NT2/D1 (cell line): ENCODE results near the gene SPSB3.
A peak's percentile ranks its signal among the peaks of the same experiment; 100 is the strongest.

Experiments
- DNase-seq: peaks from one replicate; pipeline ENCODE4 v3.0.0-alpha.2; 2011; ENCODE audit warnings: low read depth, low spot score
- H3K27me3 ChIP-seq: 2 replicates; pipeline ENCODE4 v1.6.0; 2011; ENCODE audit warnings: mild to moderate bottlenecking; ENCODE audit not compliant: insufficient read length, insufficient read depth
- H3K36me3 ChIP-seq: 2 replicates; pipeline ENCODE4 v1.6.1; 2011; ENCODE audit warnings: mild to moderate bottlenecking, low read length, mixed read lengths; ENCODE audit not compliant: insufficient read depth, insufficient read length
- H3K4me1 ChIP-seq: 2 replicates; pipeline ENCODE4 v1.5.1; 2011; ENCODE audit not compliant: insufficient read depth, insufficient read length
- H3K4me3 ChIP-seq: 2 replicates; pipeline ENCODE4 v1.5.1; 2011; ENCODE audit warnings: low read depth; ENCODE audit not compliant: insufficient read length
- H3K9ac ChIP-seq: 2 replicates; pipeline ENCODE4 v1.6.0; 2011; ENCODE audit warnings: low read depth; ENCODE audit not compliant: insufficient read length
- H3K9me3 ChIP-seq: 2 replicates; pipeline ENCODE4 v1.5.1; 2011; ENCODE audit warnings: mild to moderate bottlenecking, low read length; ENCODE audit not compliant: insufficient read depth
- SUZ12 ChIP-seq: IDR thresholded peaks from 2 replicates; pipeline ENCODE4 v1.6.1; 2011; ENCODE audit not compliant: insufficient read length, insufficient read depth; ENCODE audit errors: extremely low read depth
- YY1 ChIP-seq: IDR thresholded peaks from 2 replicates; pipeline ENCODE4 v1.6.1; 2011; ENCODE audit not compliant: insufficient read length, insufficient read depth
- ZNF274 ChIP-seq: IDR thresholded peaks from 2 replicates; pipeline ENCODE4 v1.6.1; 2011; ENCODE audit warnings: mild to moderate bottlenecking, low read depth, low read length

The SPSB3 gene

GRCh38 chr16:1771864-1772361 lies 10.5 kb downstream of the SPSB3 start:
- no peak for TF ChIP-seq YY1
- TF ChIP-seq ZNF274: no peak
- no peak for TF ChIP-seq SUZ12
- H3K4me3 ChIP-seq: peak overlapping the region; percentile 97
- peaks cover 77% of the 10 kb centered on the region for H3K36me3 ChIP-seq

DNA sequence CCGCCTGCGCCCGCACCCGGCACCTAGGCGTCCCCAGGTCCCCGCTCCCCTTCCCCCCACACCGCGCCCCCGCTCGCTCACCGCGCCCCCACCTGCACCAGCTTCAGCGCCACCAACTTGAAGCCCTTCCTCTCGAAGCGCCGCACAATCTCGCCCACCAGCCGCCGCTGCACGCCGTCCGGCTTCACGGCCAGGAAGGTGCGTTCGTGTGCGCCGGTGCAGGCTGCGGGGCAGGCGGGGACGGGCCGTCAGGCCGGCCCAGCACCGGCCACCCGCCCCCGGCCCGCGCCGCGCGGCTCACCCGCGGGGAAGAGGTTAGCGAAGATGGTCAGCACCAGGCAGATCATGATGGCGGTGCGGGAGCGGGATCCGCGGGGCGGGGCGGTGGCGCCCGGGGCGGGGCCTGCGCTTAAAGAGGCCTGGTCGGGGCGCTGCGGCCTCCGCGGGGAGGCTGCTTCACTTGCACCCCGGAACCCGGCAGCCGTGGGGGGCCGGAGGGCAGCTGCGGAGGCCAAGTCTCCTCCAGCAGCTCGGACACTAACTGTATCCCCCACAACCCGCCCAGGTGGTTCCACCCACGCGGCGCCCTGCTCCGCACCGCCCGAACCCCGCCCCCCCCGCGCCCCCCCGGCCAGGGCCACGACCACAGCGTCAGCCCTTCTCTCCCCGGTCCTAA lies 11.0 kb downstream of the SPSB3 start, which contains the start of gene NME3:
Gene NME3 (minus strand): TSS at position 356 of the 676 bp plus-strand sequence. CDS start 9 bp downstream, at position 347.
- Histone ChIP-seq H3K36me3 (peaks cover 77% of the 10 kb centered on the region), H3K9me3 (no peaks in the 10 kb centered on the region), H3K4me3 (peak within 1 kb of the TSS; percentile 97), H3K4me1 (peaks cover 17% of the 10 kb centered on the region), H3K27me3 (no peaks in the 10 kb centered on the region), H3K9ac (peak within 1 kb of the TSS; percentile 99)
- TF ChIP-seq YY1 (no peak), SUZ12 (no peak), ZNF274 (no peak)
- peak; percentile 46 for DNase-seq

More at GRCh38 chr16:1771864-1772361, 10.5 kb downstream of the SPSB3 start:
- Histone ChIP-seq H3K9me3 (no peaks in the 10 kb centered on the region), H3K9ac (peak overlapping the region; percentile 99), H3K4me1 (peaks cover 17% of the 10 kb centered on the region), H3K27me3 (no peaks in the 10 kb centered on the region)
- DNase-seq: no peak

DNA sequence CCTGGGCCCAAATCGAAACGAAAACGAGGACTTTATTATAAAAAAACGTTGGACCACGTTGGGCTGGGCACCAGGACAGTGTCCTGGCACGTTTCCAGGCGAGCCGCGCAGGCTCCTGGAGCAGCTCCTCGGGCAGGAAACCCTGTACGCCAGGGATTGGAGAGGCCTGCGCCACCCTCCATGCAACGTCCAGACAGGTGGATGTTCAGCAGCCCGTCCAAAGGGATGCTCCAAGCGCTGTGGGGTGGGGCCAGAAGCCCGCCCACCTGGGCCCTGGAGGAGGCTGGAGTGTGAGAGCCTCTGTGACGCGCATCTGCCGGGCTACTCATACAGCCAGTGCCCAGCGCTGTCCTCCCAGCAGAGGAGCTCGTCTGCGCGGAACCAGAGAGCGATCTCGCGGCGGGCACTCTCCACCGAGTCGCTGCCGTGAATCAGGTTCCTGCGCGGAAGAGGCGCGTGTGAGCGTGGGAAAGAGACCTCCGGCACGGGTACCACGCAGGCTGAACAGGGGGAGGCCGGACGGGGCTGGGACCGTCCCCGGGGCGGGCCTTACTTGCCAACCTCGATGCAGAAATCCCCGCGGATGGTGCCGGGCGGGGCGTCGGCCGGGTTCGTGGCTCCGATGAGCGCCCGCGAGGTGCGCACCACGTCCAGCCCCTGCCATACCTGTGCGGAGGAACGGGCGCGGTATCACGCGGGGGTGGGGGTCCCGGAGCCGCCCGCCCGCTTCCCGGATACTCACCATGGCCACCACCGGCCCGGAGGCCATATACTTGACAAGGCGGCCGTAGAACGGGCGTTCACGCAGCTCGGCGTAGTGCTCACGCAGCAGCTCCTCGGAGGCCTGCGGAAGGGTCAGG lies 11.8 kb downstream of the SPSB3 start:
- Histone ChIP-seq H3K36me3 (peaks cover 77% of the 10 kb centered on the region), H3K9me3 (no peaks in the 10 kb centered on the region), H3K9ac (peak overlapping the region; percentile 99), H3K4me1 (peaks cover 17% of the 10 kb centered on the region), H3K27me3 (no peaks in the 10 kb centered on the region), H3K4me3 (peak overlapping the region; percentile 97)
- no peak for DNase-seq
- TF ChIP-seq ZNF274 (no peak), YY1 (no peak), SUZ12 (no peak)

GRCh38 chr16:1769402-1770300 lies 12.7 kb downstream of the SPSB3 start:
- H3K36me3 ChIP-seq: peaks cover 77% of the 10 kb centered on the region
- H3K27me3 ChIP-seq: no peaks in the 10 kb centered on the region
- DNase-seq: no peak
- peaks cover 17% of the 10 kb centered on the region for H3K4me1 ChIP-seq
- H3K4me3 ChIP-seq: no peak overlapping the region
- no peak for TF ChIP-seq YY1
- no peak for TF ChIP-seq ZNF274
- TF ChIP-seq SUZ12: no peak
- peak overlapping the region; percentile 64 for H3K9ac ChIP-seq
- no peaks in the 10 kb centered on the region for H3K9me3 ChIP-seq

DNA sequence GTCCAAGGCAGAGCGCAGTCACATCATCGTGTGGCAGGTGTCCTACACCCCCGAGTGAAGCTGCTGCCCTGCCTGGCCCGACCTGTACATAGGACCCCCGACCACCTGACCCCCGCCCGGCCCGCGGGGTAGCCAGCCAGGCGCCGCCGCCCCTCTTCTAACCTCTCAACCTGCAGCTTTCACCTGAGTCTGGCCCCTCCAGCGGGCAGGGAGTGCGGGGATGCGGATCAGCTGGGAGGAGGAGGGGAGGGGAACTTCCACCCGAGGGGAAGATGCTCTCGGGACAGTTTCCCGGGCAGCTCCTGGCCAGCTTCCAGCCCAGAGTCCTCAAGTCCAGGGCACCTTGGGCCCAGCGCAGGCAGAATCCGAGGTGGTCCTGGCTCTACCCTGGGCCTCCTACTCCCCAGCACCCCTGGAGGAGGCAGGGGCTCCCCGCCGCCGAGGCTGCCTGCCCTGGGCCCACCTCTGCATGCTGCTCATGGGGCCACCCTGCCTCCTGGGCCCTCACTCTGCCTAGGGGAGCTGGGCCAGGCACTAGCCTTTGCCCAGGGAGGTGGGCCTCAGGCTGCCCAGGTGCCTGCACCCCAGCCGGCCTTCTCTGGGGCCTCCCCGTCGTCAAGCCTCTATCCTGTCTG lies 13.5 kb downstream of the SPSB3 start:
- Histone ChIP-seq H3K4me1 (peaks cover 16% of the 10 kb centered on the region), H3K9me3 (no peaks in the 10 kb centered on the region), H3K4me3 (no peak overlapping the region), H3K36me3 (peaks cover 77% of the 10 kb centered on the region), H3K9ac (peak overlapping the region; percentile 64), H3K27me3 (no peaks in the 10 kb centered on the region)
- DNase-seq: no peak
- TF ChIP-seq YY1: no peak
- no peak for TF ChIP-seq ZNF274
- TF ChIP-seq SUZ12: no peak

DNA sequence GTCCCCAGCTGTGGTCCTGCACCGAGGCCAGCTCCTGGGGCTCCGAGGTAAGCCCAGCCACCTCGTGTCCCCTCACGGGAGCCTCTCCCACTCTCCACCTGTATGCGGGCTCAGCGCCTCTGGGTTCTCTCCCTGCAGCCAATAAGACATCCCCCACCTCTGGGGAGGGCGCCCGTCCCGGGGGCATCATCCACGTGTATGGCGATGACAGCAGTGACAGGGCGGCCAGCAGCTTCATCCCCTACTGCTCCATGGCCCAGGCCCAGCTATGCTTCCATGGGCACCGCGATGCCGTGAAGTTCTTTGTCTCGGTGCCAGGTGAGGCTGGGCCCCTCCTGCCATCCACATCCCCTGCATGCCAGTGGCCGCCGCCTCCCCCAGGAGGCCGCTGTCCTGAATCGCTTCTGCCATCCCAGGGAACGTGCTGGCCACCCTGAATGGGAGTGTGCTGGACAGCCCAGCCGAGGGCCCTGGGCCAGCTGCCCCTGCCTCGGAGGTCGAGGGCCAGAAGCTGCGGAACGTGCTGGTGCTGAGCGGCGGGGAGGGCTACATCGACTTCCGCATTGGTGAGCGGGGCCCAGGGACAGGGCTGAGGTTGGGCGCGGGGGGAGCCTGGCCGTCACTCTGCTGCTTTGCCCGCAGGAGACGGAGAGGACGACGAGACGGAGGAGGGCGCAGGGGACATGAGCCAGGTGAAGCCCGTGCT lies 14.2 kb downstream of the SPSB3 start:
- TF ChIP-seq ZNF274: no peak
- TF ChIP-seq YY1: no peak
- no peak for TF ChIP-seq SUZ12
- Histone ChIP-seq H3K9me3 (no peaks in the 10 kb centered on the region), H3K4me3 (no peak overlapping the region), H3K27me3 (no peaks in the 10 kb centered on the region), H3K9ac (no peak overlapping the region), H3K36me3 (peaks cover 80% of the 10 kb centered on the region), H3K4me1 (peaks cover 17% of the 10 kb centered on the region)
- DNase-seq: no peak
